GM18505 (cell line): ENCODE results near the gene LHPP.

Experiments
- ATAC-seq: cut with Tn5 transposase; IDR thresholded peaks from one replicate; pipeline ENCODE4 v1.9.1; 2021; ENCODE audit not compliant: unreplicated experiment
- POLR2A ChIP-seq: IDR thresholded peaks from 4 replicates; pipeline ENCODE4 v1.6.1; 2011; ENCODE audit warnings: borderline replicate concordance; ENCODE audit not compliant: insufficient read depth, insufficient read length; ENCODE audit errors: extremely low read depth

Gene LHPP

DNA sequence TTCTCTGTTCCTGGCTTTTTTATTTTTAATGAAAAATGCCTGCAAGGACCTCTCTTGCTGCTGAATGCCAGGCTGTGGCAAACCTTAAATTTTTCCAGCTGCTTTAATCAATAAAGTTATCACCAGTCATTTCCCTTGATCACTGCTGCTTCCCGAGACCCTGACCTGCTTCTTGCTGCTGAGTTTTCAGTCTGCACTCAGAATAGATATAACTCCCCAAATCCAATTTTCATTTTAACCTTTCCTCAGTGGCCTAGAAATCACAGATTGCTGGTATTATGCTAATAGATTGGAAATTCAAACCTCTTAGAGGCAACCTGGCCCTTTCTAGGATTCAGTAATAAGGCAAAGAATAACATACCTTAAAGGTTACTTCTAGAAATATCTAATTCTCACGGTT, 43.7 kb downstream of the LHPP start:
- ATAC-seq: no peak
- TF ChIP-seq POLR2A: no peak

DNA sequence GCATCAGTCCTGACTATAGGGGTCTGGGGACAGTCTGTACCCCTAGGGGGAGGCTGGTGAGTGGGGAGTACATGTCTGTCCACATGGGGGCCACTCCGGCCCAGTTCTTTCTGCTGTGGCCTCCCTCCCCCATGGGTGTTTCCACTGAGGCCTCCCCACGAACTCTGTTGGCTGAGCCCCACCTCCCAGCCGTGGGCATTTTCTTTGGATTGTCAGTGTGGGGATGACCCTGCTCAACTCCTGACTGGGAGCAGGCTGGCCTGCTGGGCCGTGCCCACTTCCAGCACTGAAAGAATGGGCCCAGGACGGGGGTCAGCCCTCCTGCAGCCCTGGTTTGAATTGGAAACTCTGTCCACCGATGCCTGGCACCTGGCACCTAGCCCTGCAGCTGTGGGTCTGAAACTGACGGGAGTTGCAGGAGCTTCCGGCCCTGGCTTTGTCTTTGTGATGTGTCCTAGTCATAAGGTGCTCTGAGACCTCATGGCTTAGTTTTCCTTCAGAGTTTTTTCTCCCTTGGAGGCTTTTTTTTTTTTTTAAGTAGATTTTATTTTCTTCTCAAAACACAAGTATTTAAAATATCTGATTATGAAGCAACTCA, 46.5 kb downstream of the LHPP start:
- TF ChIP-seq POLR2A: no peak
- ATAC-seq: no peak

GRCh38 chr10:124508907-124509454, 47.4 kb downstream of the LHPP start:
- no peak for ATAC-seq
- TF ChIP-seq POLR2A: no peak

DNA sequence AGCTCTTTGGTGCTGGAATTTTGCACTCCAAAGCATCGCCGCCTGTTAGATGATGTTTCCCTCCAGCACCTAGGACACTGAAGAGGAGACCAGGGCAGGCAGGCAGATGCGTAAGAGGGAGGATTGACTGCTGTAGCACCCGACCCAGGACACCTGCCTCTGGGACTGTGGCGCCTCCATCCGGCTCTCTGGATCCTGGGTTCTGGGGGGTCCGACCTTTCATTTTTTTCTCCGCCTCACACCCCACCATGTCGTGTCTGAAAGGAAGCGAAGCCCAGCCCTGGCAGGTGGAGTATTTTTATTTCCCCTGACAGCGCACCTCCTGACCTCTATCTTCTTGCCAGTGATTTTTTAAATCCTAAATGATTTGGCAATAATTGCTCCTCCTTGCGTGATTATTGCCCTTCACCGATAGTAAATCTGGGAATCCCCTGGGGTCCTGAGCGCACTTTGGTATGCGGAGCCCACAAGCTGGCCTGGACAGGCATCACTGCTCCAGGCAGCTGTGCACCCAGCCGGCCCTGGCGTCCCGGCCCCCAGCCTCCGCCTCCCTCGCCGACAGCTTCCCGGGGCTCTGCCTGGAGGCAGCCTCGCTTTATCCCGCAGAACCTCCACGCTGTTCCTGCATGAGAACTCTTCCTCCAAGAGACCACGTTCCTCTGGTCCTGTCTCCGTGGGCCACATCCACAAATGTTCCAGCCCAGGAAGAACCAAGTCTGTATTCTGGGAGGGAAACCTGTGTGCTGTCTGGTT, 48.4 kb downstream of the LHPP start:
- TF ChIP-seq POLR2A: no peak
- ATAC-seq: no peak

DNA sequence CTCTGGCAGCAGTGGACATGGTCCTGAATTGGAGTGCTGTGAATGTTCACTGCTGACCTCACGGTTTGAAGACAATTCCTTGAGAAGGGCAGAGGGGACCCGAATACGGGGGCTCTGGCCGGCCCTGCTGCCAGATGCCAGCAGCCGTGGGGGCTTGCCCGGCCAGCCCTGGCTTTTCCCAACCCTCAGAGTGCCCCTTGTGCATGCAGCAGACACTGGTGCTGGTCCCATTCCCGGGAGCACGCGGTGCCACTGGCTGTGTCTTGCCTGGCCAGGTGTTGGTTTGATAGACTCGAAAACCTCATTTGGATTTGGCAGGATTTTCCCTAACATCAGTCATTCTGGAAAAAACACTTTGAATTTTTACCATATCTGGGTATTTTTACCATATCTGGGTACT, 49.1 kb downstream of the LHPP start:
- no peak for ATAC-seq
- TF ChIP-seq POLR2A: no peak

GRCh38 chr10:124511205-124512039, 49.8 kb downstream of the LHPP start:
- no peak for TF ChIP-seq POLR2A
- no peak for ATAC-seq

DNA sequence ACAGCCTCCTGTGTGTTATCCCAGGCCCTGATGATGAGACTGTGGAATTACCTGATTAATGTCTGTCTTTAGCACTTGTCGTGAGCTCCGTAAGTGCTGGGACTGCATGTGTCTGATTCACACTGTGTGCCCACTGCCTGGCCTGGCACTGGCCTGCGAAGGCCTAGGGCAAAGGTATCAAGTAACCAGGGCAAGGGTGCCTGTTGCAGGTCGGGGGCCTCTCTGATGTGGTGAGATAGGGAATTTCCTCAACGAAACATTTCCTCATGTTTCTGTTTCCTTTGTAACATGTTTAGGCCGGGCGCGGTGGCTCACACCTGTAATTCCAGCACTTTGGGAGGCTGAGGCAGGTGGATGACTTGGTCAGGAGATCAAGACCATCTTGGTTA, 50.4 kb downstream of the LHPP start:
- TF ChIP-seq POLR2A: no peak
- no peak for ATAC-seq

- no peak for TF ChIP-seq POLR2A
- no peak for ATAC-seq
Observed at GRCh38 chr10:124512600-124512999, 51.0 kb downstream of the LHPP start.

GRCh38 chr10:124515244-124515970, 53.8 kb downstream of the LHPP start:
- no peak for ATAC-seq
- no peak for TF ChIP-seq POLR2A

DNA sequence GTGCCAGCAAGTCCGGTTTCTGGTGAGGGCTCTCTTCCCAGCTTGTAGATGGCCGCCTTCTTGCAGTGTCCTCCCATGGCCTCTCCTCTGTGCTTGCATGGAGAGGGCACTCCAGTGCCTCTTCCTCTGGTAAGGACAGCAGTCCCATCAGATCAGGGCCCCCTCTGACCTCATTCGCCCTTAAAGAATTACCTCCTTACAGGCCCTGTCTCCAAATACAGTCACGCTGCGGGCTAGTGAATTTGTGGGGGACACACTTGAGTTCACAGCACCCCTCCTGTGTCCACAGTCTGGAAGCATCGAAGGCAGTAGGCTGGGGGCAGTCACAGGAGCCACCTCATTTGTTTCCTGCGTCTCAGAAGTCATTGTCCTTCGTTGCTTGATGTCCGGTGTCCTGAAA, 54.6 kb downstream of the LHPP start:
- no peak for TF ChIP-seq POLR2A
- ATAC-seq: no peak

DNA sequence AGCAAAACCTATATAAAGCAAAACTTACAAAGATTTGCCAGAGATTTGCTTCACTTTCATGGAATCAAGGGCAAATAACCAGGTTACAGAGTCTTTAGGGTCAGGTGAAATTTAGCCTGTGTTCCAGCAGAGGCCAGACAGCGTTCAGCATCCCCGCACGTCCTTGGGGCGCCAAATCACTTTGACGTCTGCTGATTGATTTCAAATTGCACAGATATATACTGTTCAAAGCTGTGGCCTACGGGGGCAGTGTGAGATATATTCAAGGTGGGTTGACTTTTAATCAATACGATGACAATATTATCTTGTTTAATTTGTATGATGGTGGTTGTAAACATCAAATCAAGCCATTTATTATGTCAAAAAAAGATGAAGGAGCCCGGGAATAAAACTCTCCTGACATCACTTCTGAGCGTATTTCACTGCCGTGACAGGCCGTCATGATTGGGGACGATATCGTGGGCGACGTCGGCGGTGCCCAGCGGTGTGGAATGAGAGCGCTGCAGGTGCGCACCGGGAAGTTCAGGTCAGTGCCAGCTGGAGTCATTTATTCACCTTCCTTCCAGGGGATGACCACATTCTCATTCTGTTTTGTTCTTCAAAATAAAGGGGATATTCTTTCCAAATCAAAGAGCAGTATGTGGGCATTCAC, 55.2 kb downstream of the LHPP start:
- no peak for TF ChIP-seq POLR2A
- no peak for ATAC-seq

DNA sequence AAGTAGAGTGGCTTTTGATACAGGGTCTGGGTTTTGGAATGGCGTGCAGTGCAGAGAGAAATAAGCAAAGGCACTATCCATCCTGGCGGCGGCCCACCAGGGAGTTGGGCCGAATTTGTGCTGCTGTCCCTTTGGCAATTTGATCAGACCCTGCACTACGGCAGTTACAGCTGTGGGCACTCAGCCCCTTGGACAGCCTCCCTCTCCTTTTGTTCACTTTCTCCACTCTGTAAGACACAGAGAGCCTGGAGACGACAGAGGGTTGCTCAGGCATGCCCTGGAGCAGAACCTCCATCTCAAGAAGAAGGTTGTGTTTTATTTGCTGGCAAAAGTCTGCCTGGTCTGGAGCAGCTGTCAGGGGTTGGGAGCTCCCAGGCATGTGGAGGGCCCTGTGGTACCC, 55.8 kb downstream of the LHPP start:
- TF ChIP-seq POLR2A: no peak
- ATAC-seq: no peak
